ENCODE measurements around the gene FLNC. TPM values are rescaled to one million over a fixed set of nuclear protein-coding genes. Genes with fewer than 3 reads are reported as not detected.

Gene FLNC, protein sequence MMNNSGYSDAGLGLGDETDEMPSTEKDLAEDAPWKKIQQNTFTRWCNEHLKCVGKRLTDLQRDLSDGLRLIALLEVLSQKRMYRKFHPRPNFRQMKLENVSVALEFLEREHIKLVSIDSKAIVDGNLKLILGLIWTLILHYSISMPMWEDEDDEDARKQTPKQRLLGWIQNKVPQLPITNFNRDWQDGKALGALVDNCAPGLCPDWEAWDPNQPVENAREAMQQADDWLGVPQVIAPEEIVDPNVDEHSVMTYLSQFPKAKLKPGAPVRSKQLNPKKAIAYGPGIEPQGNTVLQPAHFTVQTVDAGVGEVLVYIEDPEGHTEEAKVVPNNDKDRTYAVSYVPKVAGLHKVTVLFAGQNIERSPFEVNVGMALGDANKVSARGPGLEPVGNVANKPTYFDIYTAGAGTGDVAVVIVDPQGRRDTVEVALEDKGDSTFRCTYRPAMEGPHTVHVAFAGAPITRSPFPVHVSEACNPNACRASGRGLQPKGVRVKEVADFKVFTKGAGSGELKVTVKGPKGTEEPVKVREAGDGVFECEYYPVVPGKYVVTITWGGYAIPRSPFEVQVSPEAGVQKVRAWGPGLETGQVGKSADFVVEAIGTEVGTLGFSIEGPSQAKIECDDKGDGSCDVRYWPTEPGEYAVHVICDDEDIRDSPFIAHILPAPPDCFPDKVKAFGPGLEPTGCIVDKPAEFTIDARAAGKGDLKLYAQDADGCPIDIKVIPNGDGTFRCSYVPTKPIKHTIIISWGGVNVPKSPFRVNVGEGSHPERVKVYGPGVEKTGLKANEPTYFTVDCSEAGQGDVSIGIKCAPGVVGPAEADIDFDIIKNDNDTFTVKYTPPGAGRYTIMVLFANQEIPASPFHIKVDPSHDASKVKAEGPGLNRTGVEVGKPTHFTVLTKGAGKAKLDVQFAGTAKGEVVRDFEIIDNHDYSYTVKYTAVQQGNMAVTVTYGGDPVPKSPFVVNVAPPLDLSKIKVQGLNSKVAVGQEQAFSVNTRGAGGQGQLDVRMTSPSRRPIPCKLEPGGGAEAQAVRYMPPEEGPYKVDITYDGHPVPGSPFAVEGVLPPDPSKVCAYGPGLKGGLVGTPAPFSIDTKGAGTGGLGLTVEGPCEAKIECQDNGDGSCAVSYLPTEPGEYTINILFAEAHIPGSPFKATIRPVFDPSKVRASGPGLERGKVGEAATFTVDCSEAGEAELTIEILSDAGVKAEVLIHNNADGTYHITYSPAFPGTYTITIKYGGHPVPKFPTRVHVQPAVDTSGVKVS (N-terminal part only)
- under 1 TPM in 2 of 3 donors, not detected in 1; 0.05 to 0.25 TPM for total RNA-seq
- 0.02 TPM for total RNA-seq (2013)

DNA sequence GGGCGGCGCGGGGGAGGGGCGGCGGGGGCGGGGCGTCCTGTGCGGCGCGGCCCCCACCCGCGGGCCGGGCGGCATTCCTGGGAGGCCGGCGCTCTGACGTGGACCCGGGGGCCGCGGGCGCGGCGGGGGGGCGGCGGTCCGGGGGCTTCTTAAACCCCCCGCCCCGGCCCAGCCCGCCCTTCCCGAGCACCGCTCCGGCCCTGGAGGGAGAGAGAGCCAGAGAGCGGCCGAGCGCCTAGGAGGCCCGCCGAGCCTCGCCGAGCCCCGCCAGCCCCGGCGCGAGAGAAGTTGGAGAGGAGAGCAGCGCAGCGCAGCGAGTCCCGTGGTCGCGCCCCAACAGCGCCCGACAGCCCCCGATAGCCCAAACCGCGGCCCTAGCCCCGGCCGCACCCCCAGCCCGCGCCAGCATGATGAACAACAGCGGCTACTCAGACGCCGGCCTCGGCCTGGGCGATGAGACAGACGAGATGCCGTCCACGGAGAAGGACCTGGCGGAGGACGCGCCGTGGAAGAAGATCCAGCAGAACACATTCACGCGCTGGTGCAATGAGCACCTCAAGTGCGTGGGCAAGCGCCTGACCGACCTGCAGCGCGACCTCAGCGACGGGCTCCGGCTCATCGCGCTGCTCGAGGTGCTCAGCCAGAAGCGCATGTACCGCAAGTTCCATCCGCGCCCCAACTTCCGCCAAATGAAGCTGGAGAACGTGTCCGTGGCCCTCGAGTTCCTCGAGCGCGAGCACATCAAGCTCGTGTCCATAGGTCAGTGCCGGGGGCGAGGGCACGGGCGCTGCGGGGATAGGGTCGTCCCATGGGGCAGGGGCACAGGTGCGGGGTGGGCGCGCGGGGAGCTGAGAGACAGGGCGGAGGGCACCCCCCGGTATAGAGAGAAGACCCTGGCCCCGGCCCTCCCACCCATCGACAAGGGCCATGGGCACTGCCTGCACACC, at the start of gene FLNC:
TSS of gene FLNC (plus strand) at position 176 of the 947 bp plus-strand sequence. CDS start at position 408, 232 bp downstream.
- H3K9me3 Mint-ChIP-seq: no peaks in the 10 kb centered on the region
- Histone ChIP-seq H3K27ac (ENCODE audit: low read length) (no peak within 1 kb of the TSS), H3K36me3 (ENCODE audit: control insufficient read depth, insufficient read depth, low read length) (no peaks in the 10 kb centered on the region), H3K9me3 (ENCODE audit: control insufficient read depth, insufficient read depth, low read length) (no peaks in the 10 kb centered on the region), H3K4me3 (ENCODE audit: low read length) (peak within 1 kb of the TSS; percentile 3), H3K27me3 (ENCODE audit: control insufficient read depth, insufficient read depth, low read length) (peaks cover 25% of the 10 kb centered on the region), H3K4me1 (ENCODE audit: control insufficient read depth, insufficient read depth, low read length) (peaks cover 22% of the 10 kb centered on the region)
- intact Hi-C loops (cut with micrococcal nuclease): no loop called here
- no peak within 1 kb of the TSS for H3K27ac Mint-ChIP-seq
- DNase-seq (peak in 1 of 2 donors; percentile 57), ATAC-seq (peak; percentile 23 to 71 (median 68))
- H3K4me1 Mint-ChIP-seq: peaks cover 0 to 20% of the 10 kb centered on the region in 2 donors
- 2% methylated on average over 109 of the region's 109 CpGs for WGBS (ENCODE audit: insufficient coverage)
- peak within 1 kb of the TSS; percentile 88 for H3K4me3 Mint-ChIP-seq
- TF ChIP-seq, protein P1, sequence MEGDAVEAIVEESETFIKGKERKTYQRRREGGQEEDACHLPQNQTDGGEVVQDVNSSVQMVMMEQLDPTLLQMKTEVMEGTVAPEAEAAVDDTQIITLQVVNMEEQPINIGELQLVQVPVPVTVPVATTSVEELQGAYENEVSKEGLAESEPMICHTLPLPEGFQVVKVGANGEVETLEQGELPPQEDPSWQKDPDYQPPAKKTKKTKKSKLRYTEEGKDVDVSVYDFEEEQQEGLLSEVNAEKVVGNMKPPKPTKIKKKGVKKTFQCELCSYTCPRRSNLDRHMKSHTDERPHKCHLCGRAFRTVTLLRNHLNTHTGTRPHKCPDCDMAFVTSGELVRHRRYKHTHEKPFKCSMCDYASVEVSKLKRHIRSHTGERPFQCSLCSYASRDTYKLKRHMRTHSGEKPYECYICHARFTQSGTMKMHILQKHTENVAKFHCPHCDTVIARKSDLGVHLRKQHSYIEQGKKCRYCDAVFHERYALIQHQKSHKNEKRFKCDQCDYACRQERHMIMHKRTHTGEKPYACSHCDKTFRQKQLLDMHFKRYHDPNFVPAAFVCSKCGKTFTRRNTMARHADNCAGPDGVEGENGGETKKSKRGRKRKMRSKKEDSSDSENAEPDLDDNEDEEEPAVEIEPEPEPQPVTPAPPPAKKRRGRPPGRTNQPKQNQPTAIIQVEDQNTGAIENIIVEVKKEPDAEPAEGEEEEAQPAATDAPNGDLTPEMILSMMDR (IDR thresholded peaks at IDR 0.05): no peak
- peaks cover 0 to 37% of the 10 kb centered on the region in 2 donors for H3K27me3 Mint-ChIP-seq (ENCODE audit: low read depth in 2 of 2)
- no peaks in the 10 kb centered on the region for H3K36me3 Mint-ChIP-seq

DNA sequence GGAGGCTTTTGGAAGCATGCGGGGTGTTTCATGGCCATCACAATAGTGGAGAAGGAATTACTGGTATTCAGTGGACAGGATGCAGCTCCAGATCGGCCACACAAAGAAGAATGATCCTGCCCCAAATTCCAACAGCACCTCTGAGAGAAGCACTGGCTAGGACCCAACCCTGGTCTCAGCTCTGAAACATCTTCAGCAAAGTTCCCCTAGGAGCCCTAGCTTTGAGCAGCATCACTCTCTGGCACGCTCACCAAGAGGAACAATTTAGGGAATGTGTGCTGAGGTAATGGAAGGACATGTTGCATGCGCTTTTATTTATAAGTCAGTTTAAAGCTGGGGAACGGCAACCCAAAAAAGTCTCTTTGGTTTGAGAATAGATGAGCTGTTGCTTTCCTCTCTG, 49.1 kb upstream of the FLNC start:
- TF ChIP-seq, protein P1 (IDR thresholded peaks at IDR 0.05): no peak

DNA sequence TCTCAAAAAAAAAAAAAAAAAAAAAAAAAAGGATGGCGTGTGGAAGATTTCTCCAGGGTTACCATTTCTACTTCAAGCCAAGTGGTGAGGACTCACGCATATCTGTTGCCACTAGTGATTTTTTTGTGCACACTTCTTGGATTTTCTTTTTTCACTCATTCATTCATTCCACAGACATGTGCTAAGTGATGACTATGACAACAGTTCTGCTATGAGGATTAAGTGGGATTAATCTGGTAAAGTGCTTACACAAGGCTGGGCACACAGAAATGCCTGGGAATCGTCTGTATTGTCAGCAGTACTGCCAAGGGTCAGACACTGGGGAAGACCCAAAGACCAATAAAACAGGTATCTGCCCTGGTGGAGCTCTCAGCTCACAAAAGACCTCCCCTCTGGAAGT, 48.4 kb upstream of the FLNC start:
- intact Hi-C loops (cut with micrococcal nuclease): no loop called here
- 92% methylated on average over 3 of the region's 3 CpGs for WGBS (ENCODE audit: insufficient coverage)
- Histone ChIP-seq H3K36me3 (ENCODE audit: control insufficient read depth, insufficient read depth, low read length) (no peaks in the 10 kb centered on the region), H3K9me3 (ENCODE audit: control insufficient read depth, insufficient read depth, low read length) (no peaks in the 10 kb centered on the region), H3K4me1 (ENCODE audit: control insufficient read depth, insufficient read depth, low read length) (no peaks in the 10 kb centered on the region), H3K4me3 (ENCODE audit: low read length) (no peak overlapping the region), H3K27ac (ENCODE audit: low read length) (no peak overlapping the region), H3K27me3 (ENCODE audit: control insufficient read depth, insufficient read depth, low read length) (no peaks in the 10 kb centered on the region)
- Mint-ChIP-seq H3K36me3 (peaks cover 12% of the 10 kb centered on the region), H3K9me3 (peaks cover 4 to 7% of the 10 kb centered on the region in 2 donors), H3K27me3 (ENCODE audit: low read depth in 2 of 2) (peaks cover 0 to 13% of the 10 kb centered on the region in 2 donors), H3K27ac (no peak overlapping the region), H3K4me1 (no peaks in the 10 kb centered on the region), H3K4me3 (no peak overlapping the region)
- DNase-seq (no peak), ATAC-seq (no peak)
- TF ChIP-seq, protein P1 (IDR thresholded peaks at IDR 0.05): no peak

More for the DNA sequence above, 49.1 kb upstream of the FLNC start:
- intact Hi-C loops (cut with micrococcal nuclease): no loop called here
- Histone ChIP-seq H3K27me3 (ENCODE audit: control insufficient read depth, insufficient read depth, low read length) (no peaks in the 10 kb centered on the region), H3K36me3 (ENCODE audit: control insufficient read depth, insufficient read depth, low read length) (no peaks in the 10 kb centered on the region), H3K27ac (ENCODE audit: low read length) (no peak overlapping the region), H3K4me1 (ENCODE audit: control insufficient read depth, insufficient read depth, low read length) (no peaks in the 10 kb centered on the region), H3K4me3 (ENCODE audit: low read length) (no peak overlapping the region), H3K9me3 (ENCODE audit: control insufficient read depth, insufficient read depth, low read length) (no peaks in the 10 kb centered on the region)
- H3K27ac Mint-ChIP-seq: no peak overlapping the region
- 91% methylated on average over 5 of the region's 5 CpGs for WGBS (ENCODE audit: insufficient coverage)
- peaks cover 0 to 13% of the 10 kb centered on the region in 2 donors for H3K27me3 Mint-ChIP-seq (ENCODE audit: low read depth in 2 of 2)
- H3K4me1 Mint-ChIP-seq: no peaks in the 10 kb centered on the region
- H3K9me3 Mint-ChIP-seq: peaks cover 4 to 7% of the 10 kb centered on the region in 2 donors
- DNase-seq: no peak
- peaks cover 12% of the 10 kb centered on the region for H3K36me3 Mint-ChIP-seq
- no peak for ATAC-seq
- no peak overlapping the region for H3K4me3 Mint-ChIP-seq

All from natural killer cell (primary cell).